ENCODE measurements around the gene CAND2. TPM values are rescaled to one million over a fixed set of nuclear protein-coding genes. Genes with fewer than 3 reads are reported as not detected.
"Not testable (repeated sequence)": the region's sequence is repeated elsewhere in the genome, so short reads cannot be mapped to it uniquely, and the experiment has no call there.

CAND2 gene
- total and polyA plus RNA-seq, 2 experiments from 2014 or later = 5.6 to 20.5 TPM

DNA sequence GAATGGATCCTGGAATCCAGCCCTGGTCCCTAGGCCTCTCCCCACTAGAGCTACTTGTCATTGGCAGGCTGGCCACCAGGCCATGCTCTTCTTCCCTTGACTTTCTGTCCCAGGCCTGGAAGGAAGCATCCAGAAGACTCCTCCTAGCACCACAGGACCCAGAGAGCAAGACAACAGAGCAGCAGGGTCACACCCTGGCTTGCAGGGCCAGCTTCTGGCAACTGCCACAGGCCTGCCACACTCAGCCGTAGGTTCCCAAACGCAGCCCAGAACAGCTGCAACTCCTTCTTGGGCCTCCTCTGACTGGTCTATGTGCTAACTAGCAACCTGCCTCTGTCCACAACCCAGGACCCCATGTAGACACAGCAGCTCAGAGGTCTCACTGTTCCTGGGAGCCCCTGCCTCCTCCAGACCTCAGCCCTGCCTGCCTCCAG is 81.7 kb downstream of the CAND2 start (continued):
- TF ChIP-seq EZH2phosphoT487 (IDR thresholded peaks at IDR 0.05; ENCODE audit: unreplicated experiment) = no peak
- no peak for TF ChIP-seq NANOG (IDR thresholded peaks at IDR 0.05; ENCODE audit: borderline replicate concordance)
- TF ChIP-seq ZNF114 (CRISPR knock-in tag; IDR thresholded peaks at IDR 0.05) = no peak
- TF ChIP-seq, protein P1, sequence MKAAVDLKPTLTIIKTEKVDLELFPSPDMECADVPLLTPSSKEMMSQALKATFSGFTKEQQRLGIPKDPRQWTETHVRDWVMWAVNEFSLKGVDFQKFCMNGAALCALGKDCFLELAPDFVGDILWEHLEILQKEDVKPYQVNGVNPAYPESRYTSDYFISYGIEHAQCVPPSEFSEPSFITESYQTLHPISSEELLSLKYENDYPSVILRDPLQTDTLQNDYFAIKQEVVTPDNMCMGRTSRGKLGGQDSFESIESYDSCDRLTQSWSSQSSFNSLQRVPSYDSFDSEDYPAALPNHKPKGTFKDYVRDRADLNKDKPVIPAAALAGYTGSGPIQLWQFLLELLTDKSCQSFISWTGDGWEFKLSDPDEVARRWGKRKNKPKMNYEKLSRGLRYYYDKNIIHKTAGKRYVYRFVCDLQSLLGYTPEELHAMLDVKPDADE (IDR thresholded peaks at IDR 0.05) = no peak
- TF ChIP-seq, protein P2, sequence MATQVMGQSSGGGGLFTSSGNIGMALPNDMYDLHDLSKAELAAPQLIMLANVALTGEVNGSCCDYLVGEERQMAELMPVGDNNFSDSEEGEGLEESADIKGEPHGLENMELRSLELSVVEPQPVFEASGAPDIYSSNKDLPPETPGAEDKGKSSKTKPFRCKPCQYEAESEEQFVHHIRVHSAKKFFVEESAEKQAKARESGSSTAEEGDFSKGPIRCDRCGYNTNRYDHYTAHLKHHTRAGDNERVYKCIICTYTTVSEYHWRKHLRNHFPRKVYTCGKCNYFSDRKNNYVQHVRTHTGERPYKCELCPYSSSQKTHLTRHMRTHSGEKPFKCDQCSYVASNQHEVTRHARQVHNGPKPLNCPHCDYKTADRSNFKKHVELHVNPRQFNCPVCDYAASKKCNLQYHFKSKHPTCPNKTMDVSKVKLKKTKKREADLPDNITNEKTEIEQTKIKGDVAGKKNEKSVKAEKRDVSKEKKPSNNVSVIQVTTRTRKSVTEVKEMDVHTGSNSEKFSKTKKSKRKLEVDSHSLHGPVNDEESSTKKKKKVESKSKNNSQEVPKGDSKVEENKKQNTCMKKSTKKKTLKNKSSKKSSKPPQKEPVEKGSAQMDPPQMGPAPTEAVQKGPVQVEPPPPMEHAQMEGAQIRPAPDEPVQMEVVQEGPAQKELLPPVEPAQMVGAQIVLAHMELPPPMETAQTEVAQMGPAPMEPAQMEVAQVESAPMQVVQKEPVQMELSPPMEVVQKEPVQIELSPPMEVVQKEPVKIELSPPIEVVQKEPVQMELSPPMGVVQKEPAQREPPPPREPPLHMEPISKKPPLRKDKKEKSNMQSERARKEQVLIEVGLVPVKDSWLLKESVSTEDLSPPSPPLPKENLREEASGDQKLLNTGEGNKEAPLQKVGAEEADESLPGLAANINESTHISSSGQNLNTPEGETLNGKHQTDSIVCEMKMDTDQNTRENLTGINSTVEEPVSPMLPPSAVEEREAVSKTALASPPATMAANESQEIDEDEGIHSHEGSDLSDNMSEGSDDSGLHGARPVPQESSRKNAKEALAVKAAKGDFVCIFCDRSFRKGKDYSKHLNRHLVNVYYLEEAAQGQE (IDR thresholded peaks at IDR 0.05; ENCODE audit: unreplicated experiment) = no peak

DNA sequence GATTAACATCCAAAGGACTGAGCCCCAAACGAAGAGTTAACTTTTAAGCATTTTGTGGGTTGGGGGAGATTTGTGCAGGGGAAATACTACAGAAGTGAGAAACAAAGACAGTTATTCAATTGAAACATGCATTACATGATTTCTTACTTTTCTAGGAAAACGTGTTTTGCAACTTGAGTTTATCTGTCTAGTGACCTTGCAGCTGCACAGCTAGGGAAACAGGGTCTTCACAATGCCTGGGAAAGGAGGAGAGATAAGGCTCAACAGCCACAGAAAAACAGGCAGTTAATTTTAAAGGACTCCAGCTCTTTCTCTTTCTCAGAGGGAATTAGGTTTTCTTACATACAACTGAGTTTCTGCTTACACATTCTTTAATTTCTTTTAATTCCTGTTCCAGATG is 82.3 kb downstream of the CAND2 start:
- not testable (repeated sequence) for H3K36me3 ChIP-seq (ENCODE audit: insufficient read depth); H3K4me3 Mint-ChIP-seq; H3K4me3 ChIP-seq; H3K36me3 Mint-ChIP-seq (ENCODE audit: low read depth); H3K27ac ChIP-seq (ENCODE audit: low read depth); H4K20me1 ChIP-seq (replicated peaks; ENCODE audit: insufficient read depth); H3F3A ChIP-seq (replicated peaks; ENCODE audit: low read depth); H3K79me2 ChIP-seq (replicated peaks; ENCODE audit: insufficient read depth); H3K27ac Mint-ChIP-seq; H3K4me2 ChIP-seq; H2AFZ ChIP-seq; H3K9me3 Mint-ChIP-seq; DNase-seq (ENCODE audit: low spot score); ATAC-seq; H3K9me2 ChIP-seq (ENCODE audit: insufficient read depth); H3K4me1 ChIP-seq (ENCODE audit: insufficient read depth)
- peaks cover 14% of the 10 kb centered on the region for H3K27me3 Mint-ChIP-seq (ENCODE audit: insufficient read depth, low read depth, poor library complexity)
- peaks cover 13% of the 10 kb centered on the region for H3K27me3 ChIP-seq (ENCODE audit: insufficient read depth)
- peaks cover 11% of the 10 kb centered on the region for H3K4me1 Mint-ChIP-seq

DNA sequence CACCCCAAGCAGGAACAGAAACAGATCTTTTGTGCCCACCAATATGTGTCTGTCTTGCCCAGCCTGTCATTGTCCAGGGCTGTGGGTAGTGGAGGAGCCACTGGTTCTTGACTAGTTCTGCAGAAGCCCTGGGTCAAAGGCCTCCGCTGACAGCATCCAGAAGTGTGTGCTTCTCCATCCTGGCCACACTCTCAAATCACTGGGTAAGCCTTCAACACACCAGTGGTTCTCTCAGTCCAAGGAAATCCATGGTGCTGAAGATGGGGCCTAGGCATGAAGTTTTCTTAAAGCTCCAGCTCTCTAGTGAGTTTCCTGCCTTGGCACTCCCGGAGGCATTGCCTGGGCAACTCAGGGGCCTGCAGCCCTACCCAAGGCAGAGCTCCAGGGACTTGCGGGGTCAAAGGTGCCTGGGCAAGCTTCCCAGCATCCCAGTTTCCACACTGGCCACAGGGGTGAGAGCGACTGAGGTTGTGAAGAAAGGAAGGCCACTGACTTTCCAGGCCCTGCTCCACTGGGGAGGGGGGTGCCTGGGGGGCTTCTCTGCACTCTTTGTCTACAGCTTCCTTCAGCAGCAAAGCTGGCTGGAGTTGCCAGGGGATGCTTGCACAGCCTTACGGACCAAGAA is 82.8 kb downstream of the CAND2 start:
- no peaks in the 10 kb centered on the region for H3K9me2 ChIP-seq (ENCODE audit: insufficient read depth)
- H3K4me3 ChIP-seq = no peak overlapping the region
- Mint-ChIP-seq H3K4me1 (peaks cover 9% of the 10 kb centered on the region), H3K27me3 (ENCODE audit: insufficient read depth, low read depth, poor library complexity) (peaks cover 14% of the 10 kb centered on the region), H3K36me3 (ENCODE audit: low read depth) (no peaks in the 10 kb centered on the region; the same call in 2 of the 3 replicates), H3K9me3 (peaks cover 5% of the 10 kb centered on the region; the same call in 1 of the 3 replicates), H3K4me3 (no peak overlapping the region), H3K27ac (no peak overlapping the region)
- ATAC-seq (no peak), DNase-seq (ENCODE audit: low spot score) (no peak)
- no peak overlapping the region for H3K27ac ChIP-seq (ENCODE audit: low read depth)
- no peak overlapping the region for H2AFZ ChIP-seq
- no peaks in the 10 kb centered on the region for H3K36me3 ChIP-seq (ENCODE audit: insufficient read depth)
- H3F3A ChIP-seq (replicated peaks; ENCODE audit: low read depth) = no peaks in the 10 kb centered on the region
- TF ChIP-seq POLR2AphosphoS5 (IDR thresholded peaks at IDR 0.05; ENCODE audit: low read depth) (no peak), EZH2 (IDR thresholded peaks at IDR 0.05; ENCODE audit: low read depth, unreplicated experiment) (no peak)
- TF ChIP-seq, protein P2 (IDR thresholded peaks at IDR 0.05; ENCODE audit: unreplicated experiment) = peak; percentile 34
- peaks cover 15% of the 10 kb centered on the region for H3K27me3 ChIP-seq (ENCODE audit: insufficient read depth)
- no peaks in the 10 kb centered on the region for H4K20me1 ChIP-seq (replicated peaks; ENCODE audit: insufficient read depth)
- no peaks in the 10 kb centered on the region for H3K79me2 ChIP-seq (replicated peaks; ENCODE audit: insufficient read depth)
- no peak overlapping the region for H3K4me2 ChIP-seq
- H3K4me1 ChIP-seq (ENCODE audit: insufficient read depth) = no peaks in the 10 kb centered on the region
